GM12892 (cell line): Measurements from ENCODE around the gene INPP5A.

Experiments
- POLR2A ChIP-seq: IDR thresholded peaks from 2 replicates; pipeline ENCODE4 v1.6.1; 2011; ENCODE audit warnings: low read depth, low read length, control low read depth
- POLR2AphosphoS5 ChIP-seq: IDR thresholded peaks from 2 replicates; pipeline ENCODE4 v1.6.1; 2011; ENCODE audit warnings: low read depth, low read length, control low read depth
- TAF1 ChIP-seq: IDR thresholded peaks from 2 replicates; pipeline ENCODE4 v1.6.1; 2011; ENCODE audit warnings: low read depth, mild to moderate bottlenecking, control low read depth, low read length, borderline replicate concordance

GRCh38 chr10:132532179-132532578, 5.4 kb upstream of the INPP5A start:
- TF ChIP-seq POLR2A (no peak), POLR2AphosphoS5 (no peak), TAF1 (no peak)
